ENCODE data around the gene DAPP1. TPM values are rescaled to one million over a fixed set of nuclear protein-coding genes. Genes with fewer than 3 reads are reported as not detected.

The DAPP1 gene
- total RNA-seq, 1 donor from 2014 or later, result not detected

DNA sequence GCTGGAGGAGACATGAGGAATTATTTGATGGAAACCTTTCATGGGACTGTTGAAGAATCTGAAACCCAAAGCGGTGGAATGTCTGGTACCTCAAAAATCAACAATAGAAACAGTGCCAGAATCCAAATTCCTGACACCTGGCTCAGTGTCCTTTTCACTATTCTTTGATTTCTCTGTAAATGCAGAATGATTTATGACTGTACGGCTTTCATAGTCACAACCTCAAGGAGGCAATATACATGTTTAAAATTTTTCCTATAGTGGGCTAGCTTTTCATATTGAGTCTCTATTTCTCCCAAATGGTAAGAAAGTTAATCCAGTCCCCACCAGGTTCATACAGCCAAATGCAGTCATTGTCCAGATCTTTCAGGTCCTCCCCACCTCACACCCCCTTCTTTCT is 19.3 kb downstream of the DAPP1 start:
- no peaks in the 10 kb centered on the region for H3K9me3 Mint-ChIP-seq (ENCODE audit: unreplicated experiment)
- H3K27me3 Mint-ChIP-seq (ENCODE audit: unreplicated experiment), result peaks cover 3% of the 10 kb centered on the region
- no peak overlapping the region for H3K27ac Mint-ChIP-seq (ENCODE audit: unreplicated experiment)
- no peaks in the 10 kb centered on the region for H3K4me1 Mint-ChIP-seq (ENCODE audit: low read depth, unreplicated experiment)
- no peak overlapping the region for H3K4me3 Mint-ChIP-seq (ENCODE audit: unreplicated experiment)
- no peak for DNase-seq
- no peaks in the 10 kb centered on the region for H3K36me3 Mint-ChIP-seq (ENCODE audit: unreplicated experiment)
- TF ChIP-seq, protein P1, sequence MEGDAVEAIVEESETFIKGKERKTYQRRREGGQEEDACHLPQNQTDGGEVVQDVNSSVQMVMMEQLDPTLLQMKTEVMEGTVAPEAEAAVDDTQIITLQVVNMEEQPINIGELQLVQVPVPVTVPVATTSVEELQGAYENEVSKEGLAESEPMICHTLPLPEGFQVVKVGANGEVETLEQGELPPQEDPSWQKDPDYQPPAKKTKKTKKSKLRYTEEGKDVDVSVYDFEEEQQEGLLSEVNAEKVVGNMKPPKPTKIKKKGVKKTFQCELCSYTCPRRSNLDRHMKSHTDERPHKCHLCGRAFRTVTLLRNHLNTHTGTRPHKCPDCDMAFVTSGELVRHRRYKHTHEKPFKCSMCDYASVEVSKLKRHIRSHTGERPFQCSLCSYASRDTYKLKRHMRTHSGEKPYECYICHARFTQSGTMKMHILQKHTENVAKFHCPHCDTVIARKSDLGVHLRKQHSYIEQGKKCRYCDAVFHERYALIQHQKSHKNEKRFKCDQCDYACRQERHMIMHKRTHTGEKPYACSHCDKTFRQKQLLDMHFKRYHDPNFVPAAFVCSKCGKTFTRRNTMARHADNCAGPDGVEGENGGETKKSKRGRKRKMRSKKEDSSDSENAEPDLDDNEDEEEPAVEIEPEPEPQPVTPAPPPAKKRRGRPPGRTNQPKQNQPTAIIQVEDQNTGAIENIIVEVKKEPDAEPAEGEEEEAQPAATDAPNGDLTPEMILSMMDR (IDR thresholded peaks at IDR 0.05; ENCODE audit: partially characterized antibody, unreplicated experiment), result no peak

DNA sequence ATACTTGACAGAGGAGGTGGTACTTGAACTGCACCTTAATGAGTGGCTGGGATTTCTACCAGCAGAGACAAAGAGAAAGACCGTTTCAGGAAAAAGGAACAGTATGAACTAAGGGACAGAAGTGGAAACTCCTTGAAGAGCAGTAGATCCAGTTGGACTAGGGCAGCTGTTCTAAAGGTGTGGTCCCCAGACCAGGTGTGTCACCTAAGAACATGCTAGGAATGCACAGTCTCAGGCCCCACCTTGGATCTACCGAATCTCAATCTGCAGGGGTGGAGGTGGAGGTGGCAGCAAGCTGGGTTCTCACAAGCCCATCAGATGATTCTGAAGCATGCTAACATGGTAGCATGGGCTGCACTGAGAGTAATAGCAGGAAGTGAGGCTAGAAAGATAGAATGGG is 22.3 kb downstream of the DAPP1 start:
- no peaks in the 10 kb centered on the region for H3K4me1 Mint-ChIP-seq (ENCODE audit: low read depth, unreplicated experiment)
- peaks cover 3% of the 10 kb centered on the region for H3K27me3 Mint-ChIP-seq (ENCODE audit: unreplicated experiment)
- no peaks in the 10 kb centered on the region for H3K36me3 Mint-ChIP-seq (ENCODE audit: unreplicated experiment)
- DNase-seq, result no peak
- TF ChIP-seq, protein P1 (IDR thresholded peaks at IDR 0.05; ENCODE audit: partially characterized antibody, unreplicated experiment), result no peak
- H3K4me3 Mint-ChIP-seq (ENCODE audit: unreplicated experiment), result no peak overlapping the region
- no peak overlapping the region for H3K27ac Mint-ChIP-seq (ENCODE audit: unreplicated experiment)
- H3K9me3 Mint-ChIP-seq (ENCODE audit: unreplicated experiment), result no peaks in the 10 kb centered on the region

DNA sequence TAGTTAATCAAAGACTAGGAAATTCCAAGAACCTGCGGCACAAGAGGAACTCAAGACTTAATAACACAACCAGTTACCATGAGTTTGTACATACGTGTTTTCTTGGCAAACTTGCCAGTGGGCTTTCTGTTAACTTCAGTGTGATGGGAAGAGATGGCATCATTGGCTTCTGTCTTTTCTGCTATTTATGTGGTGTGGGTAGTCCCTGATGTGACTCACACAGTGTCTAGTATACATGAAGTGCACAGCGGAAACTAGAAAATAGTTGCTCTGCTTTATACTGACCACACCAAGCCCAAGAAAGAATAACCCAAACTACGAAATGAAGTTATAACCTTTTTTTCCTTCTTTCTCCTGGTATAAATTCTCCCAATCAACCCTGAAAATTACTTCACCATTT is 24.5 kb downstream of the DAPP1 start:
- TF ChIP-seq, protein P1 (IDR thresholded peaks at IDR 0.05; ENCODE audit: partially characterized antibody, unreplicated experiment), result no peak
- Mint-ChIP-seq H3K9me3 (ENCODE audit: unreplicated experiment) (no peaks in the 10 kb centered on the region), H3K27me3 (ENCODE audit: unreplicated experiment) (peaks cover 3% of the 10 kb centered on the region), H3K4me1 (ENCODE audit: low read depth, unreplicated experiment) (no peaks in the 10 kb centered on the region), H3K36me3 (ENCODE audit: unreplicated experiment) (no peaks in the 10 kb centered on the region), H3K4me3 (ENCODE audit: unreplicated experiment) (no peak overlapping the region), H3K27ac (ENCODE audit: unreplicated experiment) (no peak overlapping the region)
- no peak for DNase-seq

DNA sequence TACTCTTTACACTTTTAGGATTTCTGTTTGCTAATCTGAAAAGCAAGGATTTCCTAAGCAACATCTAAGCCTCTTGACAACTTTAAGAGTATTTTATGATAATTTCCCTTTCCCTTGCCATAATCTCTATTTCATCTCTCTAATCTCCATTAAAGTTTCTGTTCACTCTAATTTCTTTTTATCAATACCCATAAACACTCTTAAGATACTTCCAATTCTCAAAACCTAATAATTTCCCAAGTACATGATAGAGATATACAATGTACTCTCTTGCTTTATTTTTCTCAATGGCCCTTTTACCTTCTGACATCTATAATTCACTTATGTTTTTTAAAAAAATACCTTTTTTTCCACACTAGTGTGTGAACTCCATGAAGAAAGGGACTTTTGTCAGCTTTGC is 26.8 kb downstream of the DAPP1 start:
- Mint-ChIP-seq H3K9me3 (ENCODE audit: unreplicated experiment) (no peaks in the 10 kb centered on the region), H3K27ac (ENCODE audit: unreplicated experiment) (no peak overlapping the region), H3K36me3 (ENCODE audit: unreplicated experiment) (no peaks in the 10 kb centered on the region), H3K4me1 (ENCODE audit: low read depth, unreplicated experiment) (no peaks in the 10 kb centered on the region), H3K27me3 (ENCODE audit: unreplicated experiment) (peaks cover 3% of the 10 kb centered on the region), H3K4me3 (ENCODE audit: unreplicated experiment) (no peak overlapping the region)
- no peak for DNase-seq
- TF ChIP-seq, protein P1 (IDR thresholded peaks at IDR 0.05; ENCODE audit: partially characterized antibody, unreplicated experiment), result no peak

DNA sequence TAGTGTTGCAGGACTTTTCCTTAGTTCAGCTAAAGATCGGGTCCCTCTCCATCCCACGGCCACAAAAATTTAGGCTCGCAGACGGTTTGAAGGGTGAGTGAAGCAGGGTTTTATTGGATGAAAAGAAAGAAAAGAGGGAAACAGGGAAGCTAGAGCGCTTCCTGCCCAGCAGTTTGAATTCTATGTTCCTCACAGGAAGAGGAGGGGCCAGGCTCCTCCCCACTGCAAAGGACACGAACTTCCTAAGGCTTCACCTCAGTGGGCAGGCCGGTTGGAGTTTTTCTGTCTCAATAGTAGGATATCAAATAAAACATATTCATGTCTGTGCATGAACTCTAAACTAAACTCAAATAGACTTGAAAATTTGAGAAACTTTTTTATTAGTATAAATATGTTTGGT is 27.4 kb downstream of the DAPP1 start:
- no peak overlapping the region for H3K27ac Mint-ChIP-seq (ENCODE audit: unreplicated experiment)

More for the DNA sequence above, 27.4 kb downstream of the DAPP1 start:
- no peak for DNase-seq
- Mint-ChIP-seq H3K27me3 (ENCODE audit: unreplicated experiment) (no peaks in the 10 kb centered on the region), H3K36me3 (ENCODE audit: unreplicated experiment) (no peaks in the 10 kb centered on the region), H3K4me3 (ENCODE audit: unreplicated experiment) (no peak overlapping the region), H3K4me1 (ENCODE audit: low read depth, unreplicated experiment) (no peaks in the 10 kb centered on the region), H3K9me3 (ENCODE audit: unreplicated experiment) (no peaks in the 10 kb centered on the region)
- TF ChIP-seq, protein P1 (IDR thresholded peaks at IDR 0.05; ENCODE audit: partially characterized antibody, unreplicated experiment), result no peak

All from glutamatergic neuron (in vitro differentiated cells).